ENCODE measurements around the gene TMEM134.

The TMEM134 gene

GRCh38 chr11:67411785-67412152, 57.3 kb downstream of the TMEM134 start:
- Histone ChIP-seq H3K4me1 (ENCODE audit: control insufficient read depth in 2 of 2, insufficient read depth in 2 of 2, low read length in 2 of 2) (peaks cover 12 to 28% of the 10 kb centered on the region in 2 donors), H3K27ac (ENCODE audit: low read depth in 2 of 2, low read length in 2 of 2) (no peak overlapping the region), H3K36me3 (ENCODE audit: control insufficient read depth in 2 of 2, insufficient read depth in 2 of 2, low read length in 2 of 2) (no peaks in the 10 kb centered on the region), H3K9ac (ENCODE audit: low read depth in 1 of 2, low read length in 2 of 2) (no peak overlapping the region), H3K4me3 (ENCODE audit: low read length in 2 of 2) (no peak overlapping the region), H3K9me3 (ENCODE audit: control insufficient read depth in 2 of 2, low read length in 2 of 2) (no peaks in the 10 kb centered on the region), H3K27me3 (ENCODE audit: control insufficient read depth in 2 of 2, insufficient read depth in 2 of 2, low read length in 2 of 2) (peaks cover 2 to 18% of the 10 kb centered on the region in 2 donors)
